NT2/D1 (cell line): ENCODE results near the gene U2AF1L4.

Source experiments
- SUZ12 ChIP-seq: IDR thresholded peaks from 2 replicates; pipeline ENCODE4 v1.6.1; 2011; ENCODE audit not compliant: insufficient read length, insufficient read depth; ENCODE audit errors: extremely low read depth
- YY1 ChIP-seq: IDR thresholded peaks from 2 replicates; pipeline ENCODE4 v1.6.1; 2011; ENCODE audit not compliant: insufficient read length, insufficient read depth

- TF ChIP-seq YY1 (no peak), SUZ12 (no peak)
Observed at GRCh38 chr19:35731353-35731752, 13.9 kb downstream of the U2AF1L4 start.
